Astrocyte (in vitro differentiated cells and primary cell): ENCODE data around the gene PAM. TPM values are rescaled to one million over a fixed set of nuclear protein-coding genes. Genes with fewer than 3 reads are reported as not detected.

Experiments used
- DNase-seq: peaks from one replicate; pipeline ENCODE4 v3.0.0-alpha.2; 2010; ENCODE audit warnings: low read depth
- FAIRE-seq: peaks from 2 replicates; lab custom pipeline; 2011; peaks lifted over from hg19 to GRCh38; lab: Jason Lieb, UNC
- H2AFZ ChIP-seq: 2 replicates; pipeline ENCODE4 v1.6.0; 2012; ENCODE audit warnings: low read depth, low read length, inconsistent platforms
- H3K27ac ChIP-seq: 2 replicates; pipeline ENCODE4 v1.5.1; 2011; ENCODE audit warnings: low read depth, low read length, inconsistent platforms
- H3K27me3 ChIP-seq: 2 replicates; pipeline ENCODE4 v1.6.0; 2011; ENCODE audit warnings: low read length, inconsistent platforms; ENCODE audit not compliant: insufficient read depth
- H3K36me3 ChIP-seq: 2 replicates; pipeline ENCODE4 v1.5.1; 2011; ENCODE audit warnings: low read length, inconsistent platforms; ENCODE audit not compliant: insufficient read depth
- H3K4me1 ChIP-seq: 2 replicates; pipeline ENCODE4 v1.5.1; 2011; ENCODE audit warnings: low read length, inconsistent platforms; ENCODE audit not compliant: insufficient read depth
- H3K4me2 ChIP-seq: 2 replicates; pipeline ENCODE4 v1.6.0; 2012; ENCODE audit warnings: low read length, inconsistent platforms
- H3K4me3 ChIP-seq: 2 replicates; pipeline ENCODE4 v1.5.1; 2011; ENCODE audit warnings: low read depth, mild to moderate bottlenecking, low read length, inconsistent platforms; ENCODE audit not compliant: insufficient read depth
- H3K79me2 ChIP-seq: 2 replicates; pipeline ENCODE4 v1.6.0; 2012; ENCODE audit warnings: mild to moderate bottlenecking, low read length, inconsistent platforms; ENCODE audit not compliant: insufficient read depth
- H3K9ac ChIP-seq: 2 replicates; pipeline ENCODE4 v1.6.0; 2012; ENCODE audit warnings: mild to moderate bottlenecking, low read length, inconsistent platforms
- H3K9me3 ChIP-seq: 2 replicates; pipeline ENCODE4 v1.5.1; 2012; ENCODE audit warnings: low read depth, mild to moderate bottlenecking, low read length, inconsistent platforms; ENCODE audit not compliant: insufficient read depth
- H4K20me1 ChIP-seq: 2 replicates; pipeline ENCODE4 v1.6.0; 2012; ENCODE audit warnings: low read length, inconsistent platforms; ENCODE audit not compliant: insufficient read depth
- H3K27ac Mint-ChIP-seq: one replicate; pipeline ENCODE4 v1.8.0; 2021; ENCODE audit warnings: mild to moderate bottlenecking, mixed read lengths; ENCODE audit not compliant: unreplicated experiment
- H3K27me3 Mint-ChIP-seq: one replicate; pipeline ENCODE4 v1.8.0; 2021; ENCODE audit warnings: low read depth, mixed read lengths; ENCODE audit not compliant: unreplicated experiment
- H3K36me3 Mint-ChIP-seq: one replicate; pipeline ENCODE4 v1.8.0; 2021; ENCODE audit warnings: low read depth, mixed read lengths; ENCODE audit not compliant: unreplicated experiment
- H3K4me1 Mint-ChIP-seq: one replicate; pipeline ENCODE4 v1.8.0; 2021; ENCODE audit warnings: low read depth, mixed read lengths; ENCODE audit not compliant: unreplicated experiment
- H3K4me3 Mint-ChIP-seq: one replicate; pipeline ENCODE4 v1.8.0; 2021; ENCODE audit warnings: mild to moderate bottlenecking, moderate library complexity, mixed read lengths; ENCODE audit not compliant: unreplicated experiment
- H3K9me3 Mint-ChIP-seq: one replicate; pipeline ENCODE4 v1.8.0; 2021; ENCODE audit warnings: mild to moderate bottlenecking, mixed read lengths; ENCODE audit not compliant: unreplicated experiment
- EZH2 ChIP-seq: IDR thresholded peaks from 2 replicates; pipeline ENCODE4 v1.6.1; 2012; ENCODE audit warnings: mild to moderate bottlenecking, low read length, inconsistent platforms; ENCODE audit not compliant: insufficient read depth
- total RNA-seq: library from RNA; stranded (reverse); gene quantifications from 2 replicates; pipeline ENCODE4 v1.2.1, GENCODE V29; 2021
- TF ChIP-seq, protein P1 (sequence below): IDR thresholded peaks from 2 replicates; pipeline ENCODE4 v1.5.1; 2011; ENCODE audit warnings: low read depth, mild to moderate bottlenecking, inconsistent platforms, low read length, moderate library complexity; ENCODE audit not compliant: insufficient read depth

PAM gene
- total RNA-seq, 1 donor from 2014 or later = 301 TPM

DNA sequence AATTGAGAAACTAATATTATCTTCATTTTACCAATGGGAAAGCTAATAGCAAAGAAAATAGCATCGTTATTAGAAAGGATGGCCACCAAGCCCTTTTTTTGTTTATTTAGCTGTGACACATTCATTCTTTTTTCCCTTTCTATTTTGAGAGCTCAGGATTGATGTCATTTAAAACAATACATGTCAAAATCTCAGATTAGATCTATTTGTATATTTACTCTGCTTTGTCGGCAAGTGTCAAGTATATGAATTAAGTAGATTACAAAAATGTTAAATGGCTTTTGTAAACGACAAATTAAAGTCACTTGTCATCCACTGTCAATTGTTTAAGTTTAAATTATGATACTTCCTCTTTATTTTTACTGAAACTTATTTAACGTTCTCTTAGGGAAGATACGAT, 118.9 kb downstream of the PAM start:
- Histone ChIP-seq H4K20me1 (no peaks in the 10 kb centered on the region), H3K4me2 (no peak overlapping the region), H3K9ac (no peak overlapping the region), H2AFZ (no peak overlapping the region), H3K4me3 (no peak overlapping the region), H3K4me1 (no peaks in the 10 kb centered on the region), H3K27me3 (no peaks in the 10 kb centered on the region), H3K36me3 (no peaks in the 10 kb centered on the region), H3K79me2 (peaks cover 5% of the 10 kb centered on the region), H3K9me3 (no peaks in the 10 kb centered on the region), H3K27ac (no peak overlapping the region)
- FAIRE-seq (no peak), DNase-seq (no peak)
- Mint-ChIP-seq H3K27me3 (no peaks in the 10 kb centered on the region), H3K4me3 (no peak overlapping the region), H3K9me3 (no peaks in the 10 kb centered on the region), H3K4me1 (no peaks in the 10 kb centered on the region), H3K36me3 (peaks cover 5% of the 10 kb centered on the region), H3K27ac (no peak overlapping the region)
- TF ChIP-seq, protein P1, sequence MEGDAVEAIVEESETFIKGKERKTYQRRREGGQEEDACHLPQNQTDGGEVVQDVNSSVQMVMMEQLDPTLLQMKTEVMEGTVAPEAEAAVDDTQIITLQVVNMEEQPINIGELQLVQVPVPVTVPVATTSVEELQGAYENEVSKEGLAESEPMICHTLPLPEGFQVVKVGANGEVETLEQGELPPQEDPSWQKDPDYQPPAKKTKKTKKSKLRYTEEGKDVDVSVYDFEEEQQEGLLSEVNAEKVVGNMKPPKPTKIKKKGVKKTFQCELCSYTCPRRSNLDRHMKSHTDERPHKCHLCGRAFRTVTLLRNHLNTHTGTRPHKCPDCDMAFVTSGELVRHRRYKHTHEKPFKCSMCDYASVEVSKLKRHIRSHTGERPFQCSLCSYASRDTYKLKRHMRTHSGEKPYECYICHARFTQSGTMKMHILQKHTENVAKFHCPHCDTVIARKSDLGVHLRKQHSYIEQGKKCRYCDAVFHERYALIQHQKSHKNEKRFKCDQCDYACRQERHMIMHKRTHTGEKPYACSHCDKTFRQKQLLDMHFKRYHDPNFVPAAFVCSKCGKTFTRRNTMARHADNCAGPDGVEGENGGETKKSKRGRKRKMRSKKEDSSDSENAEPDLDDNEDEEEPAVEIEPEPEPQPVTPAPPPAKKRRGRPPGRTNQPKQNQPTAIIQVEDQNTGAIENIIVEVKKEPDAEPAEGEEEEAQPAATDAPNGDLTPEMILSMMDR = no peak
- TF ChIP-seq EZH2 = no peak

DNA sequence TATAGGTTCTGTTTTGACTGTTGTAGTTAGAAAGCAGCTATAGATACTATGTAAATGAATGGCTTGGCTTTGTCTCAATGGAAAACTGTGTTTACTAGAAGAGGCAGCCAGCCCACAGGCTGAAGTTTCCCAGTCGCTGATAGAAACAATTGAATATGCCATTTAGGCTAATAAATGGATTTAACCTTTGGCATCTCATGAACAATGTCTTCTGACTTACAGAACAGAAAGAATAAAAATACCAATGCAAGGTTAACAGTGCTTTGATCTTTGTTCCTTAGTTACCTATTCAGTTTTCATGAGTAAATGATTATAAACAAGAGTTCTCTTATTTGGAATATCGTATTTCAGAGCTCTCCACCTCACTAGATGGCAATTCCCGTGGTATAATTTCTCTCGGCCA, 120.6 kb downstream of the PAM start:
- TF ChIP-seq EZH2 = no peak
- TF ChIP-seq, protein P1 = no peak
- DNase-seq (no peak), FAIRE-seq (no peak)
- Mint-ChIP-seq H3K27ac (no peak overlapping the region), H3K4me3 (no peak overlapping the region), H3K27me3 (no peaks in the 10 kb centered on the region), H3K9me3 (no peaks in the 10 kb centered on the region), H3K4me1 (no peaks in the 10 kb centered on the region), H3K36me3 (peaks cover 9% of the 10 kb centered on the region)
- no peak overlapping the region for H3K9ac ChIP-seq
- H4K20me1 ChIP-seq = no peaks in the 10 kb centered on the region
- H3K36me3 ChIP-seq = no peaks in the 10 kb centered on the region
- H3K79me2 ChIP-seq = peaks cover 4% of the 10 kb centered on the region
- no peak overlapping the region for H3K27ac ChIP-seq
- no peak overlapping the region for H2AFZ ChIP-seq
- H3K4me1 ChIP-seq = no peaks in the 10 kb centered on the region
- H3K9me3 ChIP-seq = no peaks in the 10 kb centered on the region
- H3K4me2 ChIP-seq = no peak overlapping the region
- no peak overlapping the region for H3K4me3 ChIP-seq
- H3K27me3 ChIP-seq = no peaks in the 10 kb centered on the region

DNA sequence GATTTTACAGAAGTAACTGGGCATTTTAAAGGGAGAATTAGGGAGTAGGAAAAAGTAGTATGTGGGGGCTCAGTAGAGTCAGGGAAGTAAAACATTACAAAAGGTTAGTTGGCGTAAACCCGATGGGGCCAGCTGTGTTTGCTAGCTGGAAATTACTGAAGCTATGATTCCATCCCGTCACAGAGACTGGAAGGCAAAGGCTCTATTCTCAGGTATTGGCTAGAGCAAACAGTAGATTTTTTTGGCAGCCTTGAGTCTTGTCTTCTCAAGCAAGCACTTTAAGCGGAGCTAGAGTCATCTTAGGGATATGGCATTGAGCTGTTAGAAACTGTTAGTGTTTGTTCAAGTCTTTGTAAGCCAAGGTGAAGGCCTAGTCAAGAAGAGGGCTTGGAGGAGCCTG, 121.5 kb downstream of the PAM start:
- Histone ChIP-seq H2AFZ (no peak overlapping the region), H3K4me3 (no peak overlapping the region), H4K20me1 (no peaks in the 10 kb centered on the region), H3K4me2 (no peak overlapping the region), H3K36me3 (no peaks in the 10 kb centered on the region), H3K27me3 (no peaks in the 10 kb centered on the region), H3K9me3 (no peaks in the 10 kb centered on the region), H3K79me2 (peaks cover 4% of the 10 kb centered on the region), H3K4me1 (no peaks in the 10 kb centered on the region), H3K27ac (no peak overlapping the region), H3K9ac (no peak overlapping the region)
- DNase-seq = no peak
- no peaks in the 10 kb centered on the region for H3K4me1 Mint-ChIP-seq
- no peak for FAIRE-seq
- no peak for TF ChIP-seq EZH2
- TF ChIP-seq, protein P1 = no peak
- H3K36me3 Mint-ChIP-seq = peaks cover 8% of the 10 kb centered on the region
- no peaks in the 10 kb centered on the region for H3K27me3 Mint-ChIP-seq
- no peak overlapping the region for H3K27ac Mint-ChIP-seq
- H3K9me3 Mint-ChIP-seq = no peaks in the 10 kb centered on the region
- no peak overlapping the region for H3K4me3 Mint-ChIP-seq
